H1 (cell line): Measurements from ENCODE around the gene DMGDH. TPM values are rescaled to one million over a fixed set of nuclear protein-coding genes. Genes with fewer than 3 reads are reported as not detected.

Source experiments
- CTCF ChIA-PET: fragments of 300-600 bp; sonication (Branson Sonifier 250); formaldehyde crosslinking; loops from one replicate; lab custom pipeline; 2021; ENCODE audit not compliant: partially characterized antibody; lab: Charles Lee
- POLR2A ChIA-PET: fragments of 300-600 bp; sonication (Branson Sonifier 250); formaldehyde crosslinking; loops from one replicate; lab custom pipeline; 2021; ENCODE audit warnings: inconsistent platforms; ENCODE audit not compliant: partially characterized antibody; lab: Charles Lee
- DNase-seq, 2 experiments: peaks; one replicate each; pipeline versions ENCODE4 v3.0.0 to v3.0.0-alpha.2; 2010 to 2022; ENCODE audit warnings: low spot score in 2 of 2, low read depth in 1 of 2, mixed read lengths in 1 of 2
- FAIRE-seq: peaks from 2 replicates; lab custom pipeline; 2011; peaks lifted over from hg19 to GRCh38; lab: Jason Lieb, UNC
- H2AFZ ChIP-seq: 2 replicates; pipeline ENCODE4 v1.8.1; 2012; ENCODE audit warnings: low read length, inconsistent platforms
- H2AK5ac ChIP-seq: 2 replicates; pipeline ENCODE4 v1.6.1; 2013; ENCODE audit warnings: low read depth, low read length
- H2BK120ac ChIP-seq: replicated peaks from 2 replicates; pipeline ENCODE3; 2013; ENCODE audit warnings: low read depth, low read length, inconsistent platforms
- H2BK12ac ChIP-seq: 2 replicates; pipeline ENCODE4 v1.6.1; 2013; ENCODE audit warnings: low read depth, low read length
- H2BK15ac ChIP-seq: 2 replicates; pipeline ENCODE4 v1.6.1; 2013; ENCODE audit warnings: low read length
- H2BK20ac ChIP-seq: 2 replicates; pipeline ENCODE4 v1.6.1; 2013; ENCODE audit warnings: low read length
- H2BK5ac ChIP-seq: 2 replicates; pipeline ENCODE4 v1.6.1; 2013; ENCODE audit warnings: low read depth, low read length
- H3K14ac ChIP-seq: 2 replicates; pipeline ENCODE4 v1.6.1; 2013; ENCODE audit warnings: inconsistent platforms; ENCODE audit not compliant: insufficient read length
- H3K18ac ChIP-seq: 2 replicates; pipeline ENCODE4 v1.6.1; 2013; ENCODE audit warnings: low read length; ENCODE audit errors: extremely low read depth
- H3K23ac ChIP-seq: 2 replicates; pipeline ENCODE4 v1.6.1; 2013; ENCODE audit warnings: inconsistent platforms; ENCODE audit not compliant: insufficient read length
- H3K23me2 ChIP-seq: 2 replicates; pipeline ENCODE4 v1.6.1; 2013; ENCODE audit warnings: low read depth, low read length
- H3K27ac ChIP-seq: 2 replicates; pipeline ENCODE4 v1.6.1; 2011; ENCODE audit warnings: low read depth, low read length, inconsistent platforms
- H3K27me3 ChIP-seq, 4 experiments: replicated peaks in 1 of 4; 1 replicate in 1 of 4; 2 replicates in 3 of 4; pipeline versions ENCODE4 v1.6.1 to v1.8.1; 2011 to 2013; ENCODE audit warnings: low read length in 3 of 4, mild to moderate bottlenecking in 3 of 4, inconsistent platforms in 2 of 4, mixed read lengths in 2 of 4, moderate library complexity in 1 of 4; ENCODE audit not compliant: control insufficient read depth in 3 of 4, insufficient read depth in 3 of 4; ENCODE audit errors: extremely low read depth in 1 of 4
- H3K36me3 ChIP-seq, 4 experiments: 2 replicates each; pipeline versions ENCODE4 v1.6.1 to v1.8.1; 2011 to 2013; ENCODE audit warnings: mild to moderate bottlenecking in 4 of 4, low read length in 3 of 4, moderate library complexity in 2 of 4, control low read depth in 1 of 4, inconsistent platforms in 1 of 4; ENCODE audit not compliant: insufficient read depth in 4 of 4, control insufficient read depth in 2 of 4
- H3K4ac ChIP-seq: replicated peaks from 2 replicates; pipeline ENCODE3; 2013; ENCODE audit warnings: low read length, low read depth, mixed read lengths, inconsistent platforms; ENCODE audit not compliant: insufficient read length
- H3K4me1 ChIP-seq, 4 experiments: replicated peaks in 1 of 4; 1 replicate in 1 of 4; 2 replicates in 3 of 4; pipeline versions ENCODE4 v1.6.1 to v1.8.1; 2011 to 2013; ENCODE audit warnings: low read length in 3 of 4, inconsistent platforms in 2 of 4, mixed read lengths in 1 of 4; ENCODE audit not compliant: insufficient read depth in 4 of 4, control insufficient read depth in 3 of 4
- H3K4me2 ChIP-seq, 2 experiments: 2 replicates each; pipeline versions ENCODE4 v1.6.1 to v1.8.1; 2011 to 2013; ENCODE audit warnings: low read depth in 2 of 2, low read length in 2 of 2, control low read depth in 1 of 2, inconsistent platforms in 1 of 2, mild to moderate bottlenecking in 1 of 2; ENCODE audit not compliant: insufficient read depth in 1 of 2
- H3K4me3 ChIP-seq, 4 experiments: fragments of 200-600, 300-600 bp in 1 of 4; sonication (generic), shearing (Covaris generic), sonication (Bioruptor Twin) in 1 of 4; 2 replicates each; pipeline versions ENCODE4 v1.5.1 to v1.8.1; 2011 to 2016; ENCODE audit warnings: low read length in 4 of 4, low read depth in 3 of 4, control low read depth in 2 of 4, inconsistent platforms in 2 of 4, mild to moderate bottlenecking in 2 of 4, mixed read lengths in 1 of 4, moderate library complexity in 1 of 4; ENCODE audit not compliant: insufficient read depth in 2 of 4; ENCODE audit errors: extremely low read depth in 1 of 4
- H3K56ac ChIP-seq: replicated peaks from 2 replicates; pipeline ENCODE3; 2013; ENCODE audit warnings: low read depth, mild to moderate bottlenecking, mixed read lengths, low read length, inconsistent platforms; ENCODE audit not compliant: insufficient read length
- H3K79me1 ChIP-seq: 2 replicates; pipeline ENCODE4 v1.6.1; 2013; ENCODE audit warnings: low read depth, low read length, control low read depth
- H3K79me2 ChIP-seq, 2 experiments: 2 replicates each; pipeline versions ENCODE4 v1.6.1 to v1.8.1; 2012 to 2013; ENCODE audit warnings: low read length in 2 of 2, mild to moderate bottlenecking in 2 of 2, inconsistent platforms in 1 of 2; ENCODE audit not compliant: insufficient read depth in 2 of 2, control insufficient read depth in 1 of 2
- H3K9ac ChIP-seq, 4 experiments: replicated peaks in 1 of 4; 1 replicate in 1 of 4; 2 replicates in 3 of 4; pipeline versions ENCODE4 v1.6.1 to v1.8.1; 2011 to 2013; ENCODE audit warnings: low read depth in 3 of 4, low read length in 3 of 4, control low read depth in 2 of 4, mild to moderate bottlenecking in 2 of 4, moderate library complexity in 2 of 4, inconsistent platforms in 1 of 4; ENCODE audit errors: extremely low read depth in 1 of 4
- H3K9me3 ChIP-seq, 2 experiments: 2 replicates each; pipeline versions ENCODE4 v1.6.1 to v1.8.1; 2012 to 2013; ENCODE audit warnings: mild to moderate bottlenecking in 2 of 2, moderate library complexity in 2 of 2, control low read depth in 1 of 2, inconsistent platforms in 1 of 2, low read depth in 1 of 2, low read length in 1 of 2, mixed read lengths in 1 of 2; ENCODE audit not compliant: insufficient read depth in 2 of 2
- H4K20me1 ChIP-seq, 2 experiments: replicated peaks in 1 of 2; 2 replicates each; pipeline versions ENCODE3 to v1.8.1; 2011 to 2013; ENCODE audit warnings: inconsistent platforms in 2 of 2, low read length in 2 of 2, mild to moderate bottlenecking in 1 of 2; ENCODE audit not compliant: insufficient read depth in 2 of 2, control insufficient read depth in 1 of 2
- H4K5ac ChIP-seq: 2 replicates; pipeline ENCODE4 v1.6.1; 2013; ENCODE audit warnings: low read length, low read depth, mixed read lengths, inconsistent platforms; ENCODE audit not compliant: insufficient read length
- H4K8ac ChIP-seq: 2 replicates; pipeline ENCODE4 v1.8.0; 2013; ENCODE audit warnings: mild to moderate bottlenecking, moderate library complexity, low read length, inconsistent platforms; ENCODE audit not compliant: insufficient read depth; ENCODE audit errors: extremely low read depth
- H4K91ac ChIP-seq: replicated peaks from 2 replicates; pipeline ENCODE3; 2013; ENCODE audit warnings: low read length, mixed read lengths, inconsistent platforms; ENCODE audit not compliant: insufficient read length
- ASH2L ChIP-seq: fragments of 200-600, 300-600 bp; sonication (generic); IDR thresholded peaks from one replicate; pipeline ENCODE4 v1.7.1; 2017; ENCODE audit warnings: low read length
- BACH1 ChIP-seq: IDR thresholded peaks from 2 replicates; pipeline ENCODE4 v1.6.1; 2012; ENCODE audit warnings: low read length, improper control_type of control experiment
- CEBPB ChIP-seq: IDR thresholded peaks from 2 replicates; pipeline ENCODE4 v1.6.1; 2012; ENCODE audit warnings: low read depth, low read length
- CTCF ChIP-seq, 3 experiments: IDR thresholded peaks; 1 replicate in 2 of 3; 2 replicates in 1 of 3; pipeline versions ENCODE4 v1.5.1 to v1.6.1; 2011; ENCODE audit warnings: low read length in 3 of 3, mild to moderate bottlenecking in 3 of 3, inconsistent platforms in 2 of 3, low read depth in 1 of 3, moderate library complexity in 1 of 3; ENCODE audit not compliant: insufficient read depth in 1 of 3; ENCODE audit errors: control extremely low read depth in 1 of 3
- E2F6 ChIP-seq: IDR thresholded peaks from 2 replicates; pipeline ENCODE4 v1.6.1; 2012; ENCODE audit warnings: inconsistent platforms
- EGR1 ChIP-seq: IDR thresholded peaks from 2 replicates; pipeline ENCODE4 v1.6.1; 2011; ENCODE audit warnings: low read depth, low read length, borderline replicate concordance
- JUND ChIP-seq: IDR thresholded peaks from 2 replicates; pipeline ENCODE4 v1.6.1; 2011; ENCODE audit warnings: mild to moderate bottlenecking, improper control_type of control experiment, low read length
- RNF2 ChIP-seq: fragments of 200-900, 300-1000 bp; sonication (generic); IDR thresholded peaks from 2 replicates; pipeline ENCODE4 v1.7.1; 2016; ENCODE audit warnings: borderline replicate concordance, low read depth, mild to moderate bottlenecking, antibody characterized with exemption, low read length; ENCODE audit not compliant: poor library complexity, severe bottlenecking; ENCODE audit errors: missing control alignments
- SIX5 ChIP-seq: IDR thresholded peaks from 2 replicates; pipeline ENCODE4 v1.6.1; 2011; ENCODE audit warnings: mild to moderate bottlenecking, low read depth, low read length
- SP2 ChIP-seq: IDR thresholded peaks from 2 replicates; pipeline ENCODE4 v1.6.1; 2012; ENCODE audit warnings: mild to moderate bottlenecking, low read length, inconsistent platforms
- YY1 ChIP-seq: IDR thresholded peaks from 2 replicates; pipeline ENCODE4 v1.6.1; 2011; ENCODE audit warnings: low read depth, mild to moderate bottlenecking, low read length
- WGBS, 2 experiments: shearing (Covaris generic) in 1 of 2; methylation state at CpG; one replicate each; pipeline versions ENCODE4 v1.1.6 to v1.1.7; 2013 to 2015; ENCODE audit warnings: low lambda C conversion rate in 2 of 2, mixed read lengths in 2 of 2, inconsistent platforms in 1 of 2, low coverage in 1 of 2, missing lambda C conversion rate in 1 of 2; ENCODE audit not compliant: insufficient replicate concordance in 2 of 2, insufficient coverage in 1 of 2, insufficient read length in 1 of 2; ENCODE audit errors: extremely low coverage in 1 of 2, missing lambda C conversion rate in 1 of 2; 5-methylcytosine and 5-hydroxymethylcytosine counted together
- polyA plus RNA-seq, 7 experiments: library from polyadenylated mRNA; depleted of rRNA in 3 of 7; stranded (reverse) in 5 of 7; unstranded in 2 of 7; fragments of >200 nt in 5 of 7; fragments of 200-250 nt in 2 of 7; gene quantifications; 1 replicate in 5 of 7; 2 replicates in 1 of 7; 4 replicates in 1 of 7; pipeline versions ENCODE4 v1.2.1 to v1.2.3, GENCODE V29; 2011 to 2013; ENCODE audit warnings: missing spikeins in 2 of 7, mixed read lengths in 2 of 7
- total RNA-seq: library from RNA; stranded (reverse); fragmentation: NEBNext Ultra II Directional; extraction: Animal tissue kit (Norgen Biotek cat#: 25700); gene quantifications from 2 replicates; pipeline ENCODE4 v1.2.1, GENCODE V29; 2021

DMGDH gene
- total and polyA plus RNA-seq, 2 of the 8 experiments (the other 6 are each of a cell fraction or from before 2014, with no cell fraction given) = 0.15 TPM; not detected in 1

- Histone ChIP-seq H3K4me3 (no peak overlapping the region), H3K4me1 (no peaks in the 10 kb centered on the region), H2AK5ac (no peak overlapping the region), H2BK120ac (no peak overlapping the region), H2BK5ac (no peak overlapping the region), H3K56ac (no peak overlapping the region), H3K23ac (no peak overlapping the region), H2BK15ac (no peak overlapping the region), H4K5ac (no peak overlapping the region), H3K4me2 (no peak overlapping the region), H3K27ac (no peak overlapping the region), H3K27me3 (no peaks in the 10 kb centered on the region), H2AFZ (no peak overlapping the region), H4K91ac (no peak overlapping the region), H4K8ac (no peak overlapping the region), H3K18ac (no peak overlapping the region), H3K4ac (no peak overlapping the region), H3K23me2 (no peaks in the 10 kb centered on the region), H4K20me1 (no peaks in the 10 kb centered on the region), H3K79me1 (no peaks in the 10 kb centered on the region), H3K36me3 (no peaks in the 10 kb centered on the region), H3K9me3 (no peaks in the 10 kb centered on the region), H2BK12ac (no peak overlapping the region), H3K14ac (no peak overlapping the region), H3K79me2 (no peaks in the 10 kb centered on the region), H2BK20ac (no peak overlapping the region), H3K9ac (no peak overlapping the region)
- CTCF ChIA-PET = interaction anchor here (1.2 to 7.8 kb wide), 3 partner anchors 22 to 75 kb away, joined by 4 to 101 read pairs (median 19); partner anchors contain the start of gene ARSB
- POLR2A ChIA-PET = no interaction called here
- FAIRE-seq (no peak), DNase-seq (no peak)
- 85% methylated on average over 1 of the region's 1 CpG; no CpG with 5 or more reads in 1 of the 2 experiments for WGBS, 2 experiments
- TF ChIP-seq BACH1 (no peak), EGR1 (no peak), RNF2 (no peak), CEBPB (no peak), JUND (no peak), E2F6 (no peak), SP2 (no peak), YY1 (no peak), CTCF (IDR thresholded peaks at IDR 0.05; ENCODE audit: control extremely low read depth in 1 of 3, insufficient read depth in 1 of 3, low read depth in 1 of 3, low read length in 3 of 3) (no peak), SIX5 (no peak), ASH2L (no peak)
These were observed 107.7 kb downstream of the DMGDH start for GRCh38 chr5:78961743-78962142.
